NCI-H510A treated with DMSO at 0.1 percent for 48 hours (cell line): ENCODE measurements around the gene ERC2.

Experiments used
- DNase-seq: peaks from one replicate; lab custom pipeline; 2025; lab: John Stamatoyannopoulos, UW

The ERC2 gene

DNA sequence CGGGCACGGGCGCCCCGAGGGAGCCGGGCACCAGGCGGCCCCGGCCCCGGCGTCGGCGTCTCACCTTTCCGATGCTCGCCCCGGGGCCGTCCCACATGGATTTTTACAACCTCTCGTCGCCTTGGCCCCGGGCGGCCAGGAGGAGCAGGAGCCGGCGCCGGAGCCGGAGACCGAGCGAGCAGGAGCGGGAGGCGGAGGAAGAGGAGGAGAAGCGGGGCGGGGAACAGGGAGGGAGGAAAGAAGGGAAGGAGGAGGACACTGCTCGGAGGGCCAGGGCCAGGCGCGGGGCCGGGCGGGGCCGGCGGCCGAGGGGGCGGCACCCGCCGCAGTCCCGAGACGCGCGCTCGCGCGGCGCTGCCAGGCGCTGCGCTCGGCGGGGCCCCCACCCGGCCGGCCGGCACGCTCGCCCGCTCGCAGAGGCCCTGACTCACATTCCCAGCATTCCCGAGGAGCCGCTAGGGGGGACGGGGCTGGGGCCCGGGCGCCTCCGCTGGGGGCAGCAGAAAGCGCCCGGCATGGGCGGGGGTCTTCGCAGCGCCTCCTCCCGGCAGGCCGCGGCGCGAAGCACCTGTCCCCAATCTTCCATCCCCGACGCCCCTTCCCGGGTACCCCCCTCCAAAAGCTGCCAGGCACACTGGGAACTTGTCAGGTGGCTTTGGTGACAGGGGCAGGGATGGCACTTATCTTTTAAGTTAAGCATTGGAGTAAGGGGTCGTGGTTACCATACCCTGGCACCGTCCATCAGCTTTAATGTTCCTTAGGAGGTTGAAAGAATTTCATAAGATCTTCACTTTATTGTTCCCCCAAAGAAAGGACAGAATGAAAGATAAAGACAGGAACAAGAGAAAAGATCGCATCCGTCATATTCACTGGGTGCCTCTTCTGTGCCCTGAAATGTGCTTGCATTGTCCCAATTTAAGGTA lies at the start of gene ERC2:
ERC2 (minus strand) TSS at position 284 of the 923 bp plus-strand sequence.
- DNase-seq: peak; percentile 48

DNA sequence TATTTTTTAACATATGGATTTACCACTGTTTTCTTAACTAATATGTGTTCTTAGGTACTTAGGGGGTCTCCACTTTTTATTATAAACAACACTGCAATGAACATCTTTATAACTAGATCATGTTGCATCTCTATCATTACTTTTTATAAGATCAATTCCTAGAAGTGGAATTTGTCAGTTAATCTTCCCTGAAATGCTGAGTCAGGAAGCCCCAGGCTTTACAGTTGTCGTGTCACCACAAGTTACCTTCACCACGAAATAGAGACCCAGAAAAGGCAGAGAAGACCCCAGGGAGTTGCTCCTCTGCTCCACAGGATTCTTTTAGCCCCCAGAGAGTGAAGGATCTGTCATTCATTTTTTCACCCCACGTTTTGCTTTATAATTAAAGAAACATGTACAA lies 34.5 kb upstream of the ERC2 start:
- no peak for DNase-seq

- peak; percentile 84 for DNase-seq
Observed at GRCh38 chr3:56496376-56496775, 28.1 kb upstream of the ERC2 start.

DNA sequence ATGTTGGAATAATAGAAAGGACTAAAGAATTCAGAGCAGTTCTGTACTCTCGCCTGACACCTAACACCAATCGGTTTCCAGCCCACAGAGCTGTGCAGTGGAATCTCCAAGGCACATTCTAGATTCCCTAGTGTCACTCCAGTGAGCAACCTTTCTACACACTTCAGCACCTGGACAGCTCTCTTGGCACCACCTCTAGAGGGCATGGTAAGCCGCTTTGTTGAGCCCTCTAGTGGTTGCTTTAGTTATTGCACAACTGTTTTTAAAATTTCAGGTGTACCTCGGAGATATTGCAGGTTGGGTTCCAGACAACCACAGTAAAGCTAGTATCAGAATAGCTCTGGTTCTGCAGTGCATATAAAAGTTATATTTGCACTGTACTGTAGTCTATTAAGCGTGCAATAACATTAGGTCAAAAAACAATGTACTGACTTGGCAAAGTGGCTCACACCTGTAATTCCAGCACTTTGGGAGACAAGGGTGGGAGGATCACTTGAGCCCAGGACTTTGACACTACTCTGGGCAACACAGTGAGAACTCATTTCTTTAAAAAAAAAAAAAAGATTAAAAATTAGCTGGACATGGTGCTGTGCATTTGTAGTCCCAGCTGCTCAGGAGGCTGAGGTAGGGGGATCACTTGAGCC lies 26.5 kb upstream of the ERC2 start:
- DNase-seq: peak; percentile 77

DNA sequence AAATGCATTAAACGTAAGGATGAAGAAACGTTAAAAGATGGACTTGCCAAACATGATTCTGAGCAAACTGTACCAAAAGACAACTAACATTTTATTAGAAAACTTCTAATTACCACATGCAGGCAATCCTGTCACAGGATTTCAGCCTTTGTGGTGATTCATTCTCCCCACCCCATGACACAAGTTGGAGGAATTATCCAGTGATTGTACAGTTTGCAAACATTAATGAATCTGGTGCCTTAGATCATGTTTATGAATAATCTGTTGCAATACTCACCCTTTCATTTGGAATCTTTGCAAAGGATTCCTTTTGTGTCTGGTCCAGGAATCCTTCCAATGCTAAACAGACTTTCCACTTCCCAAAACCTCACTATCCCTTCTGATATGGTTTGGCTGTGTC lies 23.3 kb upstream of the ERC2 start:
- no peak for DNase-seq

DNA sequence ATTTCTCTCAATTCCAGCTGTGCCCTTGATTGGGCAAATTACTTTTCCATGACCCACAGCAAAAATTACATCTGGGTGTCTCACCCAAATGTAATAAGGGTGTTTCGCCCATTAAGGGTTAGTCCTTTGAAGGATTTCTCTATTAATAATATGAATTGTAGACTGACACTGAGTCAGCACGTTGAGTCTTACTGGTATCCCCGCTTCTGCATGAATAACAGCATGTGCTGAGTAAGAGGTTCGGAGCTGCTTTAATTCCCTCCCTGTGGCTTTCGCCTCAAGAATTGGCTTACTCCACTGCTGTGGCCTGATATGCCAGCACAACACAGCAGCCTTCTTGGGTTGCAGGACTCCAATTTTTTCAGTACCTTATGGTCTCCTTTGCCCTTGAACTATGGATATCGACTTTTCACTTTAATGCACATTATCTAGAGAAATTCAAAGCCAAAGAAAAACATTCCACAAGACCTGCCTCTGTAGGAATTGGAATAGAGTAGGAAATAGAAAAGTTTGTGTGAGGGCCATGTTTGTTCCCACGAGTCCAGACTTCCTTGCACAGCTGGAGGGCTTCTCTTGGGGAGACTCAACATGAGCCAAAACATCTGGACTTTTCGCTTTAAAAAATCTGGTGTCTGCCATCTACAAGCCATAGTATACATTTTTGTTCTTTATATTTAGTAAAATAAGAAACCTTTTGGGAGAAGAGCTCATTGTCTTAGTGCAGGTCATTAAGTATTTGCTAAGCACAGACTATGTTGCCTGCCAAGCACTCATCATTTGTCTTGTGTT lies 20.7 kb upstream of the ERC2 start:
- no peak for DNase-seq

DNA sequence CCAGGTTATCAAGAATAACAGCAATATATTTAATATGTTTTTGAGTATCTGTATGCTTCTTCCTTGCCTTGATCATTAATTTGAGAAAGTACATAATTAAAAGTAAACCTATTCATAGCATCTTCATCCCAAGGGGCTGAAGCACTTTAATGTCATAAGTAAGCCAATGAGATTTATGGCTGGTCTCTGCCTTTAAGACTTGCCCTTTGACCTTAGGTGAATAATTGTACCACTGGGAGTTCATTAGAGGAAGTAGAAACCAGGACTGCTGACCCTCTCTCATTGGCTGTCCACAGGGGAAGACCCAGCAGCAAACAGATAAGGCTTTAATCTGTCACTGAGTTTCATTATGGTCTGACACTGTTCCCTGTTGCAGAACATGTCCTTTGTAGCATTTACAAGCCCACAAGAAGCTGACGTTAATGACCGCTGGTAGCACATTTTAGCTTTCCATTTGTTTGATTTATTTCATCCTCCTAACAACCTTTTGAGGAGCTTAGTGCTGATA lies 16.3 kb upstream of the ERC2 start:
- no peak for DNase-seq

DNA sequence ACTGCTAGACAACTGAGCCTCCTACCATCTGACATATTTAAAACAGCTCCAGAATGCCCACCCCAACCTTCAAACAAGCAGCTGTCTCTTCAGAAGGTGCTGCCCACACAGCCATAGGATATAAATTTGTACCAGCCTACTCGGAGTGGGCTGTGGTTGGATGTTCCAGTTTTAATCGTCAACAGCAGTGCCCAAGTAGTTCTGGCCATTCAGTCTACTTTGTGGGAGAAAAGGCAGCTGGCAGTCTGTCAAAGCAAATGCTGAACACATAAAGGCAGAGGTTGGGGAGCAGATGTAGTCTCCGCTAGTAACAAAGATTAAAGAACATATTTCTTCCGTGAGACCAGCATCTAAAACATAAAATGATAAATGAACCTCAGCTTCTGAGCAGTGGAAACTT lies 15.9 kb upstream of the ERC2 start:
- DNase-seq: no peak

DNA sequence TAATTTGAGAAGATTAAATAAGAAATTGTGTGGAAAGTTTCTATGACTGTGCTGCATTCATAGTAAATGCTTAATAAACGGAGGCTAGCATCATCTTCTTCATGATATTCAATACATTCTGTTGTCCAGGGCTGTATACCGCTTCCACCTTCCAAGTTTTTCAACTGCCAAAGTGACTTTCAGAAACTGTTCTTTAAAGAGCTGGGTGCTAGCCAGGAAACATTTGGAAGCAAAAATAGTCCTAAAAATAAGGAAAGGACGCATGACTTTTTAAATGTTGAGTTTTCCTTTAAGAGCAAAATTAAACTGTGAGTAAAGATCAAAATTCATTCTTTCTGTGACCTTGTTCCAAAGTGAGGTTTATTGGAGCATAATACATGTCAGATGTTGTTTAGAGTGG lies 9.4 kb upstream of the ERC2 start:
- DNase-seq: no peak

DNA sequence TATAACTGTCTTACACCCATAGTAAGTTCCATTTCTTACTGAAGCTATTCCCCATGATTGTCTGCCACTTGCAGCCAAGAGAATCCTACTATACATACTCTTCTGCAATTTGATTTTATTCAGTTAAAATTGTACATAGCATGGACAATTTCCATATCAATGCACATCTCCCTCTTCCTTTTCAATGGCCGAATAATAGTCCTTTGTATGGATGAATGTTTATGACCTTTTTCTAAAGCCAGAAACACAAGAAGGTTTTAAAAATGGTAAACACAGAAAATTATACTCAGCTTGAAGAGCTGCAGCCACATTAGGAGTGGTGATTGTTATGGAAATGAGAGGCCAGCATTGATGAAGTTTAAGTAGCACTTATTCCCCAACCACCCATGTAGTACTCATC lies 8.5 kb upstream of the ERC2 start:
- DNase-seq: no peak

- DNase-seq: no peak
Observed at GRCh38 chr3:56471771-56472170, 3.5 kb upstream of the ERC2 start.

GRCh38 chr3:56469141-56469540 lies 874 bp upstream of the ERC2 start:
- DNase-seq: no peak

DNA sequence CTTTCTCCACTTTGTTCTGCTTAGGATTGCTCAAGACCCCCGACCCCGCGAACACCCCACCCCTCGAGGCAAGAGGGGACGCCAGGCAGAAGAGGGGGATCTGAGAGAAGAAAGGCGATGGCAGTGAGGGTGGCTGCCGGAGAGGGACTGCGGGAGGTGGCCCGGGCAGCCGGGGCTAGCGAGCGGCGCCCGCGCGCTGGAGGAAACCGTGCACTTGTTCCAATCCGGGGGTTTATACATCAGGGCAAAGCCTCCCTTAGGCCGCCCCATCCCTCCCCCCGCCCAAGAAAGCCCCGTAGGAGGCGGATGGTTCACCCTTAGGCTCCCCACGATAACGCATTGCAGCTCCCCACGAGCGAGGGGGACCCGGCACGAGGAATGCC lies 475 bp downstream of the ERC2 start:
- no peak for DNase-seq

- DNase-seq: peak; percentile 91
Observed at GRCh38 chr3:56467108-56467507, 1.2 kb downstream of the ERC2 start.

- DNase-seq: no peak
Observed at GRCh38 chr3:56459719-56460118, 8.5 kb downstream of the ERC2 start.

GRCh38 chr3:56459104-56459496 lies 9.2 kb downstream of the ERC2 start:
- no peak for DNase-seq

- DNase-seq: no peak
Observed at GRCh38 chr3:56458496-56459103, 9.7 kb downstream of the ERC2 start.

- DNase-seq: no peak
Observed at GRCh38 chr3:56456117-56456516, 12.2 kb downstream of the ERC2 start.

DNA sequence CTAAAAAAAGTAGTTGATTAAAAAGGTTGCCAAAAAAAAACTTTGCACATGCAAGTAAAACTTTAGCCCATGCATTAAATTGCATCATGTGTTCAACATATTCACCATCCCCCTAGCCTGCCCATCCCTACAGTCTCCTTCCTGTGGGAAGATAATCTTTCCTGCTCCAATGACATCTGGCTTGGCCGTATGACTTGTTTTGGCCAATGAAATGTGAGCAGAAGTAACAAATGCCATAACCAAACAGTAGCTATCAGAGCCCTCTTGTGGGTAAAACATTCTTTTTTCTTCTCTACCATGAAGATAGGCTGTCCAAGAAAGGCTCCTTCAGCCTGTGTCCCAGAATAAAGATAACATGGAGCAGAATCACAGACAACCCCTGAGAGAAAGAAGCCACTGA lies 15.3 kb downstream of the ERC2 start:
- DNase-seq: no peak

GRCh38 chr3:56452085-56452484 lies 16.2 kb downstream of the ERC2 start:
- no peak for DNase-seq

DNA sequence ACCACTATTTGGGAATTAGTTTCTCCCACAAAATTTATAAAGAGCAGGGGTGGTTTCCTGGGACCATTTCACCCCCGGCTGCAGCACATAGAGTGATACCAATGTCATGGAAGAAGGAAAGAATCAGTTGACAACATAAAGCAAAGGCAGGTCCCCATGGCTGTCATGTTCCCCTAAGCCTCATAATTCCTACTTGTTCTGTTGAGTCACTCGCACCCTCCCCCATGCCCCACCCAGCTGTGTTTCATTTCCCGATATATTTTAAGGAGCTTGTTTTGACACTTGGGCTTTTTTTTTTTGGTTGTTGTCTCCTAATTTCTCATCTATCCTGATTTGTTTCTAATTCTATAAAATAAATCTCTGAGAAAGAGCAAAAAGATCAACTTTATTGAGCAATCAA lies 24.9 kb downstream of the ERC2 start:
- no peak for DNase-seq

DNA sequence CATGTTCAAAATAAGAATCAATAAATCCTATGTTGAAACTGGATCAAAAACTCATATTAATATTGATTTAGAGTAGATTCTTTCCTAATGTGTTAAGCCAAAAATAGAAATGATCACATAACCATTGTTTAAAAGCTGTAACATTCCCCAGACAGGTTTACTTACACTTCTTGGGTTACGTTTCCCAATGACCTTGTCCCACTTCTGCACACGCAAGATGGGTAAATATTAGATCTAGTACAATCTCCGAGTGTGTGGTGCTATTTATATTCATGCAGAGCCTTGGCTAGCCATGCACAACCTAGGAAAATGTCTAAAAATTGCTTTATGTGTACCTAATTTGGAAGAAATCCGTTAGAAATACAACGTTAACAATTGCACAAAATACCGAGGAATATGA lies 39.6 kb downstream of the ERC2 start:
- DNase-seq: no peak
